ENCODE results near the gene OR2V1. TPM values are rescaled to one million over a fixed set of nuclear protein-coding genes. Genes with fewer than 3 reads are reported as not detected.

Gene OR2V1
- total RNA-seq, 1 donor from 2014 or later: not detected

DNA sequence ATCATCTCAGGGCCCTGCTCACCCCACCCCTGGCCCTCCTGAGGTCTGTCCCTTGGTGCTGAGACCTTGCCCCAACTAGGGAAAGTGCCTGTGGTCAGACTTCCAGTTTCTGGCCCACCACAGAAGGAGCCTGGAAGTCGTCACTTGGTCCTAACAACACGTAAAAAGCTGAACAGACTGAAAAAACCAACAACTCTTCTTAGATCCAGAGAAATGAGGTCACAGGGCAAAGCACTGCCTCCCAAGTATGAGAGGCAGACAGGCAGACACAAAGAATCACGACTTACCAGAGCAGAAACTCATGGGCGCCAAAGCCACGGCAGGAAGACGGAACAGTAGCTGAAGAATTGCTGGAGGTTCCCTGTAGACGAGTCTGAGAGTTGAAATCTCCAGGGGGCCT lies 38.5 kb downstream of the OR2V1 start:
- Histone ChIP-seq H3K27me3 (ENCODE audit: control insufficient read depth, insufficient read depth, low read length) (no peaks in the 10 kb centered on the region), H3K36me3 (ENCODE audit: control insufficient read depth, insufficient read depth, low read length) (no peaks in the 10 kb centered on the region), H3K4me3 (ENCODE audit: low read depth, low read length) (no peak overlapping the region)
- TF ChIP-seq, protein P1, sequence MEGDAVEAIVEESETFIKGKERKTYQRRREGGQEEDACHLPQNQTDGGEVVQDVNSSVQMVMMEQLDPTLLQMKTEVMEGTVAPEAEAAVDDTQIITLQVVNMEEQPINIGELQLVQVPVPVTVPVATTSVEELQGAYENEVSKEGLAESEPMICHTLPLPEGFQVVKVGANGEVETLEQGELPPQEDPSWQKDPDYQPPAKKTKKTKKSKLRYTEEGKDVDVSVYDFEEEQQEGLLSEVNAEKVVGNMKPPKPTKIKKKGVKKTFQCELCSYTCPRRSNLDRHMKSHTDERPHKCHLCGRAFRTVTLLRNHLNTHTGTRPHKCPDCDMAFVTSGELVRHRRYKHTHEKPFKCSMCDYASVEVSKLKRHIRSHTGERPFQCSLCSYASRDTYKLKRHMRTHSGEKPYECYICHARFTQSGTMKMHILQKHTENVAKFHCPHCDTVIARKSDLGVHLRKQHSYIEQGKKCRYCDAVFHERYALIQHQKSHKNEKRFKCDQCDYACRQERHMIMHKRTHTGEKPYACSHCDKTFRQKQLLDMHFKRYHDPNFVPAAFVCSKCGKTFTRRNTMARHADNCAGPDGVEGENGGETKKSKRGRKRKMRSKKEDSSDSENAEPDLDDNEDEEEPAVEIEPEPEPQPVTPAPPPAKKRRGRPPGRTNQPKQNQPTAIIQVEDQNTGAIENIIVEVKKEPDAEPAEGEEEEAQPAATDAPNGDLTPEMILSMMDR (IDR thresholded peaks at IDR 0.05; ENCODE audit: insufficient read depth, low read length, poor library complexity, severe bottlenecking): no peak
- no peak for DNase-seq (ENCODE audit: low read depth)

DNA sequence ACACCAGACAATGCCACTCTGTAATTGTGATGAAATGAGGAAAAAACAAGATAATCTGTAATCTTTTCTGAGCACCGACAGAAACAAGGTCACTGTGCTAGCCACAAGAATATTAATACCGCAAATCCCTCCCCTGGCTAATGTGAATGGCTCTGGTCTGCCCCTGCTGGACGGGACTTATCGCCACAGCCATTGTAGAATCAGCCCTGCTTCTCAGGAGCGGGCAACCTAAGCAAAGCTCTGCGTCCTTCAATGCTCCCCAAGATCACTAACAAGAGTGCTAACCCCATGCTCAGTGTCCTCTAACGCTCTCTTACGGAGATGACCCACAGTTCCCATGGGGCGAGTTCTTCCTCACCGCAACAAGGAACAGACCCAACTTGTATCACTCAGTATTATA lies 42.7 kb downstream of the OR2V1 start:
- no peak for DNase-seq (ENCODE audit: low read depth)
- Histone ChIP-seq H3K27me3 (ENCODE audit: control insufficient read depth, insufficient read depth, low read length) (no peaks in the 10 kb centered on the region), H3K36me3 (ENCODE audit: control insufficient read depth, insufficient read depth, low read length) (no peaks in the 10 kb centered on the region), H3K4me3 (ENCODE audit: low read depth, low read length) (no peak overlapping the region)
- TF ChIP-seq, protein P1 (IDR thresholded peaks at IDR 0.05; ENCODE audit: insufficient read depth, low read length, poor library complexity, severe bottlenecking): peak; percentile 39

DNA sequence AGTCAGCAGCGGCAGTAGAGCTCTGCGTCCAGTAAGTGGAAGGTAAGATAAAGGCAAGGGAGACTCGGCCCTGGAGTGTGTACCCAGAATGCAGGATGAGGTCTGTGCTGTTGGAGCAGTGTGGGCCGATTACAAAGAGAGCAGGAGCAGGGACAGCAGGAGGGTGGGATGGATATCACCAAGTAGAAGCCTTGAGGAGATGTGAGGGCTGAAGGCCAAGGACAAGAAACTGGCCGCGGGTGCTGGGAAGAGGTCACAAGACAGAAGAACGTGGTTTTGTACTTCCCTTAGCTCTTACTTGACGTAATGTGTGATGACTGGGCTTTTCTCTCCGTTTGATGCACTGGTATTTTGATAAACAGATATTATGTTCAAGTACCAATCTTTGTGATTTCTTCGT lies 43.7 kb downstream of the OR2V1 start:
- H3K36me3 ChIP-seq (ENCODE audit: control insufficient read depth, insufficient read depth, low read length): no peaks in the 10 kb centered on the region
- TF ChIP-seq, protein P1 (IDR thresholded peaks at IDR 0.05; ENCODE audit: insufficient read depth, low read length, poor library complexity, severe bottlenecking): no peak

DNA sequence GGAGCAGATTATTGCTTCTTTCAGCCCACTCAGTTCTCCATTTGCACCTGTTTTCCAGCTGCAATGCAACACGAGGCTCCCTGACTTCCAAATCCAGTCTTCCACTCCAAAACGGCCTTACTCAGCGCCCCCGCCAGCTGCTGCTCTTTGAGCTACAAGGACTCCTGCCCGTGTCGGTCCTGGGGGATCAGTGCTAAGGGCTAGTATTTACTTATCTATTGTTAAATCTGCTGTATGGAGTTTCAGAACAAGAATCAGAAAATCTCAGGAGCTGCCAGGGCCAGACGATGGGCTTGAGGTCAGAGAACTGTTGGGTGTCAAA lies 44.1 kb downstream of the OR2V1 start:
- H3K4me3 ChIP-seq (ENCODE audit: low read depth, low read length): no peak overlapping the region
- no peaks in the 10 kb centered on the region for H3K36me3 ChIP-seq (ENCODE audit: control insufficient read depth, insufficient read depth, low read length)
- H3K27me3 ChIP-seq (ENCODE audit: control insufficient read depth, insufficient read depth, low read length): no peaks in the 10 kb centered on the region
- no peak for DNase-seq (ENCODE audit: low read depth)
- TF ChIP-seq, protein P1 (IDR thresholded peaks at IDR 0.05; ENCODE audit: insufficient read depth, low read length, poor library complexity, severe bottlenecking): no peak

More for the DNA sequence above, 43.7 kb downstream of the OR2V1 start:
- no peaks in the 10 kb centered on the region for H3K27me3 ChIP-seq (ENCODE audit: control insufficient read depth, insufficient read depth, low read length)
- no peak overlapping the region for H3K4me3 ChIP-seq (ENCODE audit: low read depth, low read length)
- no peak for DNase-seq (ENCODE audit: low read depth)

DNA sequence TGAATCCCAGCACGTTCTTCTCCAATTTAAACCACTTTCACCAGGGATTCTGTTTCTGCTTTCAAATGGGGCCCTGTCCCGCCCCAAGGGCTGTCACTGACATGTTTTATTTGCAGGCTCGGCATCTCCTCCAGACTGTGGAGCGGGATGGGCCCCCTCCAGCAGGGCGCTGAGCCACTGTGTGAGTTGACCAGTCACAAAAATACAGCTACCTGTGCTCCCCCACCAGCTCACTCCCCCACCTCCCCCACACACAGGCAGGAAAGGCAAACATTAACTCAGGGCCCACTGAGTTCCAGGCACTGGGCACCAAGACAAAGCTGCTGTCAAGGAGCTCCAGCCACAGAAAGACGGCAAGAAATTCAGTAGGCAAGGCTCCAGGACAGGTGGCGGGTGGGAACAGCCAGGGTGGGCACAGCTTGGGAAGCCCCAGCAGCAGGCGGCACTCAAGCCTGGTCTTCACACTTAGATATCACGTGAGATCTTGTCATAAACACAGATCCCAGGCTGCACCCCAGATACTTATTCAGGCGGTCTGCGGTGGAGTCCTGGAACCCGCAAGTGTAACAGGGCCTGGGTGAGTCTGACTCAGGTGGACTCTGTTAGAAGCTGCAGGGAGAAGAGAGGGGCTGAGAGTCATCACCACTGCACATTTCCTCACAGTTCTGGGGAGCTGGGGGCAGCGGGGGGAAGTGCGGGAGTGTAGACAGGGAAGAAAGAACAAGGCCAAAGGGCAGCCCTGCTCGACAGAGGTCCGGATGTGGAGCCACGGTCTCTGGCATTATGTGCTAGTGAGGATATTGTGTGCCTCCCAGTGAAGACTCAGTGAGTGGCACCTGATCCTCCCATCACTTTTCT lies 44.7 kb downstream of the OR2V1 start:
- Histone ChIP-seq H3K4me3 (ENCODE audit: low read depth, low read length) (no peak overlapping the region), H3K36me3 (ENCODE audit: control insufficient read depth, insufficient read depth, low read length) (no peaks in the 10 kb centered on the region), H3K27me3 (ENCODE audit: control insufficient read depth, insufficient read depth, low read length) (no peaks in the 10 kb centered on the region)
- TF ChIP-seq, protein P1 (IDR thresholded peaks at IDR 0.05; ENCODE audit: insufficient read depth, low read length, poor library complexity, severe bottlenecking): no peak
- no peak for DNase-seq (ENCODE audit: low read depth)

Data from kidney epithelial cell (primary cell).